ENCODE measurements around the gene TBC1D5.

DNA sequence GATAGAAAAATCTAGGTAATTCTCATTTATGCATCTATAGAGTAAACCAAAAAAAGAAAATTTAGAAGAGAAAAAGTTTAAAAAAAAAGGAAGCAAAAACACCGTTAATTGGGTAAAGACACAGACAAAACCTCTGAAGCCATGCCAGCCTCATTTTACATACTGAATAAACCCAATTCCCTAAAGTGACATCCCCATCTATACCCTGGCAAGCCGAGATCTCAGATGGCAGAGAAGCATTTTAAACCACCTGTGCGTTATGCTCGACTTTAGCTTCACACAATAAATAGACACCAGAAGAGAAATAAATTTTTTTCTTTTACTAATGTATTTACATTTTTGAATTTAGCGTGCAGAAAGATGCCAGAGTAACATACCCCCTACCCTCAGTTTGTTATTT, 475.6 kb downstream of the TBC1D5 start:
- TF ChIP-seq GATA3 (IDR thresholded peaks at IDR 0.05; ENCODE audit: low read depth, low read length) (no peak), GATA2 (IDR thresholded peaks at IDR 0.05; ENCODE audit: low read depth, low read length) (no peak)
